ENCODE data around the gene HOGA1.

Gene HOGA1

GRCh38 chr10:97540669-97541500, 43.3 kb upstream of the HOGA1 start:
- Histone ChIP-seq H3K27ac (ENCODE audit: low read depth, low read length) (no peak overlapping the region), H3K36me3 (ENCODE audit: low read length) (no peaks in the 10 kb centered on the region), H3K9me2 (replicated peaks; ENCODE audit: insufficient read depth, low read length) (no peaks in the 10 kb centered on the region), H3K4me2 (ENCODE audit: low read depth, low read length, poor library complexity, severe bottlenecking) (no peak overlapping the region), H3K79me2 (ENCODE audit: insufficient read depth, low read length) (no peaks in the 10 kb centered on the region), H4K20me1 (ENCODE audit: low read depth, low read length) (no peaks in the 10 kb centered on the region), H3K27me3 (ENCODE audit: low read length) (no peaks in the 10 kb centered on the region), H3K9ac (ENCODE audit: low read length) (no peak overlapping the region), H3K9me3 (ENCODE audit: insufficient read depth, low read length) (no peaks in the 10 kb centered on the region), H3K4me3 (ENCODE audit: insufficient read depth, low read length, poor library complexity, severe bottlenecking) (no peak overlapping the region), H2AFZ (ENCODE audit: low read depth, low read length, severe bottlenecking) (no peak overlapping the region), H3F3A (ENCODE audit: insufficient read depth) (no peaks in the 10 kb centered on the region)
- TF ChIP-seq EZH2phosphoT487 (conservative IDR thresholded peaks at IDR 0.05; ENCODE audit: low read length) (no peak), CTCF (IDR thresholded peaks at IDR 0.05; ENCODE audit: insufficient read depth, low read length, poor library complexity, severe bottlenecking) (no peak)

- Histone ChIP-seq H3K9ac (ENCODE audit: low read length) (no peak overlapping the region), H3K36me3 (ENCODE audit: low read length) (no peaks in the 10 kb centered on the region), H3F3A (ENCODE audit: insufficient read depth) (no peaks in the 10 kb centered on the region), H3K4me2 (ENCODE audit: low read depth, low read length, poor library complexity, severe bottlenecking) (no peak overlapping the region), H3K9me2 (replicated peaks; ENCODE audit: insufficient read depth, low read length) (no peaks in the 10 kb centered on the region), H3K27me3 (ENCODE audit: low read length) (no peaks in the 10 kb centered on the region), H4K20me1 (ENCODE audit: low read depth, low read length) (no peaks in the 10 kb centered on the region), H3K27ac (ENCODE audit: low read depth, low read length) (no peak overlapping the region), H3K9me3 (ENCODE audit: insufficient read depth, low read length) (no peaks in the 10 kb centered on the region), H2AFZ (ENCODE audit: low read depth, low read length, severe bottlenecking) (no peak overlapping the region), H3K79me2 (ENCODE audit: insufficient read depth, low read length) (no peaks in the 10 kb centered on the region), H3K4me3 (ENCODE audit: insufficient read depth, low read length, poor library complexity, severe bottlenecking) (no peak overlapping the region)
- TF ChIP-seq CTCF (IDR thresholded peaks at IDR 0.05; ENCODE audit: insufficient read depth, low read length, poor library complexity, severe bottlenecking) (no peak), EZH2phosphoT487 (conservative IDR thresholded peaks at IDR 0.05; ENCODE audit: low read length) (no peak)
Measured at GRCh38 chr10:97542169-97543024, 41.8 kb upstream of the HOGA1 start.

- Histone ChIP-seq H3F3A (ENCODE audit: insufficient read depth) (no peaks in the 10 kb centered on the region), H3K9ac (ENCODE audit: low read length) (no peak overlapping the region)
Measured at GRCh38 chr10:97543025-97543546, 41.1 kb upstream of the HOGA1 start.

More at GRCh38 chr10:97543025-97543546, 41.1 kb upstream of the HOGA1 start:
- H3K9me2 ChIP-seq (replicated peaks; ENCODE audit: insufficient read depth, low read length), result no peaks in the 10 kb centered on the region
- H3K9me3 ChIP-seq (ENCODE audit: insufficient read depth, low read length), result no peaks in the 10 kb centered on the region
- TF ChIP-seq EZH2phosphoT487 (conservative IDR thresholded peaks at IDR 0.05; ENCODE audit: low read length) (no peak), CTCF (IDR thresholded peaks at IDR 0.05; ENCODE audit: insufficient read depth, low read length, poor library complexity, severe bottlenecking) (no peak)
- H3K4me3 ChIP-seq (ENCODE audit: insufficient read depth, low read length, poor library complexity, severe bottlenecking), result no peak overlapping the region
- H3K79me2 ChIP-seq (ENCODE audit: insufficient read depth, low read length), result no peaks in the 10 kb centered on the region
- no peaks in the 10 kb centered on the region for H3K36me3 ChIP-seq (ENCODE audit: low read length)
- H3K27me3 ChIP-seq (ENCODE audit: low read length), result no peaks in the 10 kb centered on the region
- H3K4me2 ChIP-seq (ENCODE audit: low read depth, low read length, poor library complexity, severe bottlenecking), result no peak overlapping the region
- H3K27ac ChIP-seq (ENCODE audit: low read depth, low read length), result no peak overlapping the region
- H2AFZ ChIP-seq (ENCODE audit: low read depth, low read length, severe bottlenecking), result no peak overlapping the region
- no peaks in the 10 kb centered on the region for H4K20me1 ChIP-seq (ENCODE audit: low read depth, low read length)

All from SU-DHL-6 (cell line).